ENCODE measurements around the gene BROX.
"Not testable (repeated sequence)": the region's sequence is repeated elsewhere in the genome, so short reads cannot be mapped to it uniquely, and the experiment has no call there.

- not testable (repeated sequence) for TF ChIP-seq CTCF (IDR thresholded peaks at IDR 0.05; ENCODE audit: borderline replicate concordance, extremely low read depth, low read length, poor library complexity, severe bottlenecking); EZH2 (IDR thresholded peaks at IDR 0.05; ENCODE audit: borderline replicate concordance, low read depth, low read length, severe bottlenecking)
Observed at GRCh38 chr1:222741630-222742457, 29.5 kb downstream of the BROX start.

Data from DND-41 (cell line).